ENCODE measurements around the gene EXOSC3.
"Not testable (repeated sequence)": the region's sequence is repeated elsewhere in the genome, so short reads cannot be mapped to it uniquely, and the experiment has no call there.

Gene EXOSC3

DNA sequence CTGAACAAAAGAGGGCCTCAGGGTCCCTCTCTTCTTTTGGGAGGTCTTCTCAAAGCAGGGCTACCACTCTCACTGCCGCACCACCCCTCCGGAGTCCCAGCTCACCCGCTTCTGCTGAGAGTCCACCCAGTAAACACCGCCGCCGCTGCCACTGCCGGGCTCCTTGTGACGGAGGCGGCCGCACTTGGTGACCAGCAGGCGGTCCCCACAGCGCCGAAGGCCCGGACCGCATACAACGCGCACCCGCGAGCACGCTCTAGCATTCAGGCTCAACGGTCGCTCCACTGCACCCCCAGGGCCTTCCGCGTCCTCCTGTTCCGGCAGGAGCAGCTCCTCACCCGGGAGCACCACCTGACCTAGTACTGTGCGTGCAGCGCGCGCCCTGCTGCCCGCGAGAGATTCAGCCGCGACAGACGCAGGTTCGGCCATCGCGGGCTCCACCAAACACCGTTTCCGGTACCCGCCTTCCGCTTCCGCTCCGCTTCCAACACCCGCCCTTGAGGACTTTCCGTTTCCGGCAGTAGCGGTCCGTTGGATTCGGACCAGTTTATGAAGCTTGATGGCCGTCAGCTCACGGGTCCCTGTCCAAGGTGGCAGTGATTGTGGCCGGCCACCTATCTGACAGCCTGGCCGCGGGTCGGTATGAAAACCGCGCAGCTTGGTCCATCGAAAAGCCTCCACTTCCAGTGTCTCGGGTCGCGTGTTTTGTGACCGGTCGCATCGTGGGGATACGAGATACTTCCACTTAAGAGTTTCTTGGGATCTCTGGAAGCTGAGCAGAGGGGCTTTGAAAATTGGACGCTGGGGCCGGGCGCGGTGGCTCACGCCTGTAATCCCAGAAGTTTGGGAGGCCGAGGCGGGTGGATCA lies at the start of gene EXOSC3:
TSS of gene EXOSC3 (minus strand) at position 449 of the 868 bp plus-strand sequence. CDS start at position 429, 20 bp downstream.
- DNase-seq (ENCODE audit: low read depth in 2 of 2, low spot score in 1 of 2), result peak; percentile 62 to 73

- no peak for DNase-seq (ENCODE audit: low read depth in 2 of 2, low spot score in 1 of 2)
Observed at GRCh38 chr9:37827483-37828165, 42.8 kb upstream of the EXOSC3 start.

GRCh38 chr9:37825174-37825573 lies 40.3 kb upstream of the EXOSC3 start:
- not testable (repeated sequence) for DNase-seq (ENCODE audit: low read depth in 2 of 2, low spot score in 1 of 2)

DNA sequence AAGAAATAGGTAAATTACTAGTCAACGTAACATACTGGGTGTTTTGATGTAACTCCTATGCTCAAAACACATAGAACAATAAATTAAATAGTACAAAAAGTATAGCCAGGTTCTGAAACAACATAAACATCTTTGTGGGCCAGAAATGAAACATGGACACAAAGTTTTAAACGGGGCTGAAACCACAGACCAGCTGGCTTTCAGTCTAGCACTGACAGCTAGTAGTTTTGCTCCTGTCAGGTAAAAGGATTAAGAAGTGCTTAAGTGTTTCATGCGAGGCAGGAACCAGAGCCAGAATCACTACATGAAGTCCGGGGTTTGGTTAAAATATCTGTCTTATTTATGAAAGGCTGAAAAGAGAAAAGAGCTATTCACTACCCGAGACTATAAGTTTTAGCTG lies 35.3 kb upstream of the EXOSC3 start:
- no peak for DNase-seq (ENCODE audit: low read depth in 2 of 2, low spot score in 1 of 2)

DNA sequence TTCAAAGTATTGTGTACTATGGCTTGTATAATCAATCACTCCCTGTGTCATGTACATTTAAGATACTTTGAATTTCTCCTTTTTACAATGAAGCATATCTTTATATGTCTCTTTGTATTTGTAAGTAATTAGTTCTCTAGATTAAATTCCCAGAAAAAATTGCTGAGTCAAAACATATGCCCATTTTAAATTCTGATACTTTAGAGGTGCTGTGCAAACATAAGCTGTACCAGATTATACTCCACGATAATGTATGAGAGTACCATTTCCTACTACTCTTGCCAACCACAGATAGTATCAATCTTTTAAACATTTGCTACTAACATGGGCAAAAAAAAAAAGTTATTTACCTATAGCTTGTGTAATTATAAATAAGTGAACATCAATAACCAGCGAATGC lies 34.0 kb upstream of the EXOSC3 start:
- no peak for DNase-seq (ENCODE audit: low read depth in 2 of 2, low spot score in 1 of 2)

DNA sequence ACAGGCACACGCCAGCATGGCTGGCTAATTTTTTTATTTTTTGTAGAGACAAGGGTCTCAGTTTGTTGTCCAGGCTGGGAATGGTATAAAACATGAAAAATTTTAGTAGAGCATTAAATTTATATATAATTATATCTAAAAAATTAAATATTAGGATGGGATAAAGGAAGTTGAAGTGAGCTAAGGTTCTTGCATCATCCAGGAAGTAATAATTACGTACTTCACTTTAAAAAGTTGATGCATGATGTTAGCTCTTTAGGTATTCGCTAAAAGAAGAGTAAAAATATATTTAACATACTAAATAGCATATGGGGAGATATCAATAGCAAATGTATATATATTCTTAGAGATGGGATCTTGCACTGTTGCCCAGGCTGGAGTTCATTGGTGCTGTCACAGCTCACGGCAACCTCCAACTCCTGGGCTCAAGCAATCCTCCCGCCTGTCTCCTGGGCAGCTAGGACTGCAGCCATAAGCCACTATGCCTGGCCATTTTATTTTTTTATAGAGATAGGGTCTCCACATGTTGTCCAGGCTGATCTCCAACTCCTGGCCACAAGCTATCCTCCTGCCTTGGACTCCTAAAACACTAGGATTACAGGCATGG lies 28.0 kb upstream of the EXOSC3 start:
- DNase-seq (ENCODE audit: low read depth in 2 of 2, low spot score in 1 of 2), result no peak

GRCh38 chr9:37811906-37812476 lies 27.1 kb upstream of the EXOSC3 start:
- no peak for DNase-seq (ENCODE audit: low read depth in 2 of 2, low spot score in 1 of 2)

DNA sequence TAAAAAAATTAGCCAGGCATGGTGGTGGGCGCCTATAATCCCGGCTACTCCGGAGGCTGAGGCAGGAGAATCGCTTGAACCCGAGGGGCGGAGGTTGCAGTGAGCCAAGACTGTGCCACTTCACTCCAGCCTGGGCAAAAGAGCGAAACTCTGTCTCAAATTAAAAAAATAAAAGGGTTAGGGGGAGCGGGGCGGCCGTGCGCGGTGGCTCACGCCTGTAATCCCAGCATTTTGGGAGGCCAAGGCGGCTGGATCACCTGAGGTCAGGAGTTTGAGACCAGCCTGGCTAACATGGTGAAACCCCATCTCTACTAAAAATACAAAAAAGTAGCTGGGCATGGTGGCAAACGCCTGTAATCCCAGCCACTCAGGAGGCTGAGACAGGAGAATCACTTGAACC lies 24.8 kb upstream of the EXOSC3 start:
- not testable (repeated sequence) for DNase-seq (ENCODE audit: low read depth in 2 of 2, low spot score in 1 of 2)

GRCh38 chr9:37806271-37806670 lies 21.4 kb upstream of the EXOSC3 start:
- no peak for DNase-seq (ENCODE audit: low read depth in 2 of 2, low spot score in 1 of 2)

DNA sequence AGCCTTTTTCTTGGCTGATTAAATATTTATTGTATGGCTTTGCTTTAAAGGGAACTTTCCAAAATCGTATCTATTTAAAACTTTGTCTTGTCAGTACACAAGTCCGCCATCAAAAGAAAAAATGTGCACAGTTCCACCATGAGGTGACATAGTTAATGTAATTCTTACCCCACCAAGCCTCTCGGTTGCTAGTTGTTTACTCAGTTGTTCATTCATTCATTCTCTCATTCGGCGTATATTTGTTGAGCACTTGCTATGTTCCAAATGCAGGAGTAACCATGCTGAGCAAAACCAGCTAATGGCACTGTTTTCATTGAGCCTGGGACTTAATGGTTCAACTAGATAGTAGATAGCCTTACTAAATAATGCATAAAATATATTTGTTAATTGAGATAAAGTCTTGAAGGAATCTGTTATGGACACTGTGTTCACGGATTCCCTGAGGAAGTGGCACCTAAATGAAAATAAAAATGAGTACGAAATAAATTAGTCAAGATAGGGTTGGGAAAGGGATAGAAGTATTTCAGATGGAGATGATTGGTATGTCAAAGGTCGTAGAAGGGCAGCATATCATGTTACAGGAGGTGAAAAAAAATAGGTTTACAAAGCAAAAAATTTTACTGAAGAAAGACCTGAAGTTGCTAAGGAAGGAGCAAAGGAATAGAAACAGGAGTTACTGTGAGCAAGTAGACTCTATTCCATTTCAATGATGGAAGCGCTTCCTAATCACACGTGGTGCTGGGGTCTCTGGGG lies 17.3 kb upstream of the EXOSC3 start:
- no peak for DNase-seq (ENCODE audit: low read depth in 2 of 2, low spot score in 1 of 2)

GRCh38 chr9:37801287-37801850 lies 16.5 kb upstream of the EXOSC3 start:
- DNase-seq (ENCODE audit: low read depth in 2 of 2, low spot score in 1 of 2), result no peak

- peak; percentile 77 to 82 for DNase-seq (ENCODE audit: low read depth in 2 of 2, low spot score in 1 of 2)
Observed at GRCh38 chr9:37800631-37801286, 15.9 kb upstream of the EXOSC3 start, which contains the start of gene DCAF10. Gene DCAF10, plus strand, starts transcription at chr9:37800797. Its CDS starts 70 bp downstream, at chr9:37800867.

- no peak for DNase-seq (ENCODE audit: low read depth in 2 of 2, low spot score in 1 of 2)
Observed at GRCh38 chr9:37798677-37799076, 13.8 kb upstream of the EXOSC3 start.

DNA sequence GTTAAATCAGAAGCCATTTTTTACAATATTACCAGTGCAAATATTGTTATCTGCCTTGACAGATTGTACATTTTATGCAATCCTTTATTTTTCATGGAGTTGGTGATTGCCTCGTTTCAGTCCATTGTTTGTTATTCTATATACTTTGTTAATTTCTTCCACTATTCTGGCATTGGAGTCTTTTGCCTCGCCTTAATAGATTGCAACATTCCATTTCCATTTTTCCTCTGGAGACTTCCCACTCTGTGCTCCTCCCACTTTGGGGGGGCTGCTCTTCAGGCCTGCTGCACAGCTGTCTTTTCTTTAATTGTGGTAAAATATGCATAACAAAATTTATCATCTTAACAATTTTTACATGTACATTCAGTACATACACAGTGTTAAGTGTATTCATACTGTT lies 11.4 kb upstream of the EXOSC3 start:
- no peak for DNase-seq (ENCODE audit: low read depth in 2 of 2, low spot score in 1 of 2)

- DNase-seq (ENCODE audit: low read depth in 2 of 2, low spot score in 1 of 2), result no peak
Observed at GRCh38 chr9:37792122-37792521, 7.3 kb upstream of the EXOSC3 start.

- DNase-seq (ENCODE audit: low read depth in 2 of 2, low spot score in 1 of 2), result no peak
Observed at GRCh38 chr9:37790096-37790495, 5.2 kb upstream of the EXOSC3 start.

GRCh38 chr9:37788332-37788731 lies 3.5 kb upstream of the EXOSC3 start:
- no peak for DNase-seq (ENCODE audit: low read depth in 2 of 2, low spot score in 1 of 2)

DNA sequence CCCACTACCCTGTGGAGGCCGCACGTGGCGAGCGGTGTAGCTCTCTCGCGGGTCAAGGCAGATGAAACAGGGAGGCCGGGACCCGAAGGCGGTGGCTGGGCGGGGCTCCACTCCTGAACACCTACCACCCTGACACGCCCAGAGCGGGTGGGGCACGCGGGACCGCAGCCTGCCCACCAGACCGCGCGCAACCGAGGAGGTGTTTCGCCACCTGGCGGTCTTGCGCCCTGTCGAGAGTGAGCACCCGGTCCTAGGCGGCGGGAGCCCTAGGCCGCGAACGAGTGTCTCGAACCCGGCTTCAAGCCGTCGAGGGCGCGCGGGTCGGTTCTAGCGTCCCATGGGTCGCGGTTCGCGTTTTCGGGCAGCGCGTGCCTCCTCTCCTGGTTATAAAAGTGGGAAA lies 2.2 kb upstream of the EXOSC3 start:
- DNase-seq (ENCODE audit: low read depth in 2 of 2, low spot score in 1 of 2), result no peak

- no peak for DNase-seq (ENCODE audit: low read depth in 2 of 2, low spot score in 1 of 2)
Observed at GRCh38 chr9:37784291-37784615, 611 bp downstream of the EXOSC3 start.

- no peak for DNase-seq (ENCODE audit: low read depth in 2 of 2, low spot score in 1 of 2)
Observed at GRCh38 chr9:37778534-37778933, 6.3 kb downstream of the EXOSC3 start.

All from stimulated activated CD8-positive, alpha-beta memory T cell treated with anti-CD3 and anti-CD28 coated beads, Interleukin-4, amount 100 ng/mL, for 1 hour (primary cell).